ENCODE results near the gene CLEC1A.
"Not testable (repeated sequence)": the region's sequence is repeated elsewhere in the genome, so short reads cannot be mapped to it uniquely, and the experiment has no call there.

The CLEC1A gene

GRCh38 chr12:10031321-10031720 is 67.5 kb downstream of the CLEC1A start:
- Histone ChIP-seq H3K9ac (ENCODE audit: low read depth, low read length) (no peak overlapping the region), H3K9me3 (ENCODE audit: insufficient read depth, low read length, severe bottlenecking) (no peaks in the 10 kb centered on the region), H3K27me3 (ENCODE audit: insufficient read depth, low read length, poor library complexity) (peaks cover 7% of the 10 kb centered on the region), H2AFZ (ENCODE audit: low read depth, low read length) (no peak overlapping the region), H3K4me2 (ENCODE audit: insufficient read depth, low read length) (no peak overlapping the region), H3K79me2 (ENCODE audit: insufficient read depth, low read length) (no peaks in the 10 kb centered on the region), H3K4me1 (ENCODE audit: insufficient read depth, low read length) (no peaks in the 10 kb centered on the region), H3K36me3 (ENCODE audit: insufficient read depth, low read length) (no peaks in the 10 kb centered on the region), H3K27ac (ENCODE audit: low read length) (no peak overlapping the region), H4K20me1 (ENCODE audit: insufficient read depth, low read length) (no peaks in the 10 kb centered on the region), H3K4me3 (ENCODE audit: low read depth in 1 of 2, low read length in 2 of 2) (no peak overlapping the region)
- ATAC-seq (ENCODE audit: insufficient read depth, low read depth): no peak
- TF ChIP-seq EZH2 (IDR thresholded peaks at IDR 0.05; ENCODE audit: borderline replicate concordance, low read depth, low read length, severe bottlenecking) (no peak), CTCF (IDR thresholded peaks at IDR 0.05; ENCODE audit: borderline replicate concordance, extremely low read depth, low read length, poor library complexity, severe bottlenecking) (no peak)
- DNase-seq: no peak

- no peak within 1 kb of the TSS for H3K27ac ChIP-seq (ENCODE audit: low read length)
- no peak within 1 kb of the TSS for H2AFZ ChIP-seq (ENCODE audit: low read depth, low read length)
- H3K4me1 ChIP-seq (ENCODE audit: insufficient read depth, low read length): no peaks in the 10 kb centered on the region
- H3K4me3 ChIP-seq (ENCODE audit: low read depth in 1 of 2, low read length in 2 of 2): no peak within 1 kb of the TSS
- H4K20me1 ChIP-seq (ENCODE audit: insufficient read depth, low read length): no peaks in the 10 kb centered on the region
- TF ChIP-seq EZH2 (IDR thresholded peaks at IDR 0.05; ENCODE audit: borderline replicate concordance, low read depth, low read length, severe bottlenecking) (no peak), CTCF (IDR thresholded peaks at IDR 0.05; ENCODE audit: borderline replicate concordance, extremely low read depth, low read length, poor library complexity, severe bottlenecking) (no peak)
- no peaks in the 10 kb centered on the region for H3K9me3 ChIP-seq (ENCODE audit: insufficient read depth, low read length, severe bottlenecking)
- DNase-seq (no peak), ATAC-seq (ENCODE audit: insufficient read depth, low read depth) (no peak)
- H3K9ac ChIP-seq (ENCODE audit: low read depth, low read length): no peak within 1 kb of the TSS
- H3K79me2 ChIP-seq (ENCODE audit: insufficient read depth, low read length): no peaks in the 10 kb centered on the region
- H3K4me2 ChIP-seq (ENCODE audit: insufficient read depth, low read length): no peak within 1 kb of the TSS
- H3K27me3 ChIP-seq (ENCODE audit: insufficient read depth, low read length, poor library complexity): peaks cover 4% of the 10 kb centered on the region
- H3K36me3 ChIP-seq (ENCODE audit: insufficient read depth, low read length): no peaks in the 10 kb centered on the region
Measured at GRCh38 chr12:10030446-10030845, 68.3 kb downstream of the CLEC1A start, which contains the start of gene CLEC9A. TSS of gene CLEC9A (plus strand) at chr12:10030682. CDS start at chr12:10052688, 22,006 bp downstream.

GRCh38 chr12:10027721-10028120 is 71.1 kb downstream of the CLEC1A start:
- TF ChIP-seq CTCF (IDR thresholded peaks at IDR 0.05; ENCODE audit: borderline replicate concordance, extremely low read depth, low read length, poor library complexity, severe bottlenecking) (no peak), EZH2 (IDR thresholded peaks at IDR 0.05; ENCODE audit: borderline replicate concordance, low read depth, low read length, severe bottlenecking) (no peak)
- H3K4me3 ChIP-seq (ENCODE audit: low read depth in 1 of 2, low read length in 2 of 2): no peak overlapping the region
- no peak overlapping the region for H2AFZ ChIP-seq (ENCODE audit: low read depth, low read length)
- no peaks in the 10 kb centered on the region for H3K4me1 ChIP-seq (ENCODE audit: insufficient read depth, low read length)
- H4K20me1 ChIP-seq (ENCODE audit: insufficient read depth, low read length): no peaks in the 10 kb centered on the region
- no peak overlapping the region for H3K4me2 ChIP-seq (ENCODE audit: insufficient read depth, low read length)
- no peak for DNase-seq
- H3K27ac ChIP-seq (ENCODE audit: low read length): no peak overlapping the region
- no peaks in the 10 kb centered on the region for H3K9me3 ChIP-seq (ENCODE audit: insufficient read depth, low read length, severe bottlenecking)
- H3K27me3 ChIP-seq (ENCODE audit: insufficient read depth, low read length, poor library complexity): peaks cover 5% of the 10 kb centered on the region
- no peak overlapping the region for H3K9ac ChIP-seq (ENCODE audit: low read depth, low read length)
- no peaks in the 10 kb centered on the region for H3K36me3 ChIP-seq (ENCODE audit: insufficient read depth, low read length)
- ATAC-seq (ENCODE audit: insufficient read depth, low read depth): no peak
- no peaks in the 10 kb centered on the region for H3K79me2 ChIP-seq (ENCODE audit: insufficient read depth, low read length)

GRCh38 chr12:10027311-10027710 is 71.5 kb downstream of the CLEC1A start:
- H3K79me2 ChIP-seq (ENCODE audit: insufficient read depth, low read length): no peaks in the 10 kb centered on the region
- DNase-seq (no peak), ATAC-seq (ENCODE audit: insufficient read depth, low read depth) (no peak)
- TF ChIP-seq EZH2 (IDR thresholded peaks at IDR 0.05; ENCODE audit: borderline replicate concordance, low read depth, low read length, severe bottlenecking): no peak
- TF ChIP-seq CTCF (IDR thresholded peaks at IDR 0.05; ENCODE audit: borderline replicate concordance, extremely low read depth, low read length, poor library complexity, severe bottlenecking): no peak
- no peak overlapping the region for H2AFZ ChIP-seq (ENCODE audit: low read depth, low read length)
- no peaks in the 10 kb centered on the region for H4K20me1 ChIP-seq (ENCODE audit: insufficient read depth, low read length)
- no peak overlapping the region for H3K4me2 ChIP-seq (ENCODE audit: insufficient read depth, low read length)
- H3K4me3 ChIP-seq (ENCODE audit: low read depth in 1 of 2, low read length in 2 of 2): no peak overlapping the region
- peaks cover 5% of the 10 kb centered on the region for H3K27me3 ChIP-seq (ENCODE audit: insufficient read depth, low read length, poor library complexity)
- H3K36me3 ChIP-seq (ENCODE audit: insufficient read depth, low read length): no peaks in the 10 kb centered on the region
- no peak overlapping the region for H3K9ac ChIP-seq (ENCODE audit: low read depth, low read length)
- H3K9me3 ChIP-seq (ENCODE audit: insufficient read depth, low read length, severe bottlenecking): no peaks in the 10 kb centered on the region
- no peaks in the 10 kb centered on the region for H3K4me1 ChIP-seq (ENCODE audit: insufficient read depth, low read length)
- no peak overlapping the region for H3K27ac ChIP-seq (ENCODE audit: low read length)

- not testable (repeated sequence) for H2AFZ ChIP-seq (ENCODE audit: low read depth, low read length); H4K20me1 ChIP-seq (ENCODE audit: insufficient read depth, low read length); H3K9me3 ChIP-seq (ENCODE audit: insufficient read depth, low read length, severe bottlenecking); H3K9ac ChIP-seq (ENCODE audit: low read depth, low read length); H3K4me2 ChIP-seq (ENCODE audit: insufficient read depth, low read length); H3K4me3 ChIP-seq (ENCODE audit: low read depth in 1 of 2, low read length in 2 of 2); ATAC-seq (ENCODE audit: insufficient read depth, low read depth); H3K27ac ChIP-seq (ENCODE audit: low read length); H3K27me3 ChIP-seq (ENCODE audit: insufficient read depth, low read length, poor library complexity); H3K79me2 ChIP-seq (ENCODE audit: insufficient read depth, low read length); H3K4me1 ChIP-seq (ENCODE audit: insufficient read depth, low read length); DNase-seq; H3K36me3 ChIP-seq (ENCODE audit: insufficient read depth, low read length)
Measured at GRCh38 chr12:10026666-10027065, 72.1 kb downstream of the CLEC1A start.

Data from DND-41 (cell line).